GM23338 (cell line): ENCODE measurements around the gene SLC44A1. TPM values are rescaled to one million over a fixed set of nuclear protein-coding genes. Genes with fewer than 3 reads are reported as not detected.

ENCODE experiments used
- ATAC-seq: fragments of 200-7000 bp; cut with Tn5 transposase; 3 replicates; pipeline ENCODE4 v1.9.1; 2020
- DNase-seq: peaks from one replicate; pipeline ENCODE4 v3.0.0-alpha.2; 2015; ENCODE audit warnings: low spot score
- H2AFZ ChIP-seq: fragments of 200-600 bp; sonication (generic); 2 replicates; pipeline ENCODE4 v1.8.0; 2016; ENCODE audit warnings: antibody characterized with exemption, mild to moderate bottlenecking, moderate library complexity
- H3F3A ChIP-seq: fragments of 200-600 bp; sonication (generic); replicated peaks from 2 replicates; pipeline ENCODE4 v1.8.0; 2017; ENCODE audit warnings: antibody characterized with exemption, mixed run types, low read depth
- H3K27ac ChIP-seq: fragments of 200-600 bp; sonication (generic); 2 replicates; pipeline ENCODE4 v1.6.1; 2016; ENCODE audit warnings: low read depth
- H3K27me3 ChIP-seq: fragments of 200-600 bp; sonication (generic); 2 replicates; pipeline ENCODE4 v1.8.0; 2016; ENCODE audit warnings: mild to moderate bottlenecking, mixed run types, moderate library complexity; ENCODE audit not compliant: insufficient read depth
- H3K36me3 ChIP-seq: fragments of 200-600 bp; sonication (generic); 2 replicates; pipeline ENCODE4 v1.8.0; 2016; ENCODE audit warnings: mild to moderate bottlenecking; ENCODE audit not compliant: insufficient read depth
- H3K4me1 ChIP-seq: fragments of 200-600 bp; sonication (generic); 2 replicates; pipeline ENCODE4 v1.8.0; 2016; ENCODE audit warnings: mild to moderate bottlenecking, moderate library complexity; ENCODE audit not compliant: insufficient read depth
- H3K4me2 ChIP-seq: fragments of 200-600 bp; sonication (generic); 2 replicates; pipeline ENCODE4 v1.7.1; 2017; ENCODE audit warnings: mixed run types
- H3K4me3 ChIP-seq: fragments of 200-600 bp; sonication (generic); 2 replicates; pipeline ENCODE4 v1.6.1; 2016; ENCODE audit warnings: mixed run types
- H3K79me2 ChIP-seq: fragments of 200-600 bp; sonication (generic); replicated peaks from 2 replicates; pipeline ENCODE4 v1.8.0; 2017; ENCODE audit warnings: mild to moderate bottlenecking; ENCODE audit not compliant: insufficient read depth
- H3K9me2 ChIP-seq: fragments of 200-600 bp; sonication (generic); 2 replicates; pipeline ENCODE4 v1.8.0; 2017; ENCODE audit not compliant: insufficient read depth
- H4K20me1 ChIP-seq: fragments of 200-600 bp; sonication (generic); replicated peaks from 2 replicates; pipeline ENCODE4 v1.8.0; 2017; ENCODE audit warnings: mild to moderate bottlenecking; ENCODE audit not compliant: insufficient read depth
- H3K27ac Mint-ChIP-seq: 2 replicates; pipeline ENCODE4 v1.8.0; 2020; ENCODE audit warnings: inconsistent platforms, mild to moderate bottlenecking, moderate library complexity, mixed read lengths
- H3K27me3 Mint-ChIP-seq: 3 replicates; pipeline ENCODE4 v1.8.0; 2022; ENCODE audit warnings: low read depth, mild to moderate bottlenecking, moderate library complexity, mixed read lengths, inconsistent platforms; ENCODE audit not compliant: insufficient read depth, poor library complexity
- H3K36me3 Mint-ChIP-seq: 3 replicates; pipeline ENCODE4 v1.8.0; 2021; ENCODE audit warnings: low read depth, mild to moderate bottlenecking, inconsistent platforms, moderate library complexity, mixed read lengths
- H3K4me1 Mint-ChIP-seq: 3 replicates; pipeline ENCODE4 v1.8.0; 2020; ENCODE audit warnings: mild to moderate bottlenecking, inconsistent platforms, mixed read lengths
- H3K4me3 Mint-ChIP-seq: 3 replicates; pipeline ENCODE4 v1.8.0; 2021; ENCODE audit warnings: moderate library complexity, mild to moderate bottlenecking, inconsistent platforms, mixed read lengths
- H3K9me3 Mint-ChIP-seq: 3 replicates; pipeline ENCODE4 v1.8.0; 2020; ENCODE audit warnings: moderate library complexity, mild to moderate bottlenecking, inconsistent platforms, mixed read lengths
- EZH2phosphoT487 ChIP-seq: fragments of 200-600 bp; sonication (generic); IDR thresholded peaks from one replicate; pipeline ENCODE4 v1.8.1; 2018; ENCODE audit warnings: antibody characterized with exemption; ENCODE audit not compliant: unreplicated experiment
- JUNB ChIP-seq: IDR thresholded peaks from one replicate; pipeline ENCODE4 v1.6.1; 2016; ENCODE audit warnings: antibody characterized with exemption; ENCODE audit not compliant: unreplicated experiment
- NANOG ChIP-seq: IDR thresholded peaks from 2 replicates; pipeline ENCODE4 v1.6.1; 2016; ENCODE audit warnings: antibody characterized with exemption, borderline replicate concordance
- ZNF114 ChIP-seq: fragments of 250-450 bp; sonication (Bioruptor Pico); IDR thresholded peaks from 2 replicates; pipeline ENCODE4 v1.5.0; 2020; ENCODE audit warnings: mild to moderate bottlenecking, moderate library complexity
- ZNF331 ChIP-seq: fragments of 250-450 bp; sonication (Bioruptor Pico); IDR thresholded peaks from 2 replicates; pipeline ENCODE4 v1.5.0; 2020; ENCODE audit warnings: low read depth, mild to moderate bottlenecking, moderate library complexity
- polyA plus RNA-seq: library from polyadenylated mRNA; unstranded; fragments of >200 nt; fragmentation: Nextera tagmentation; extraction: Ambion mirVana; gene quantifications from 2 replicates; pipeline ENCODE4 v1.2.1, GENCODE V29; 2016
- total RNA-seq: library from RNA; depleted of rRNA; stranded (reverse); fragments of >200 nt; shearing (Covaris generic); gene quantifications from 2 replicates; pipeline ENCODE4 v1.2.3, GENCODE V29; 2014
- TF ChIP-seq, protein P1 (sequence below): fragments of 250-450 bp; sonication (Bioruptor Pico); IDR thresholded peaks from 2 replicates; pipeline ENCODE4 v1.5.0; 2020; ENCODE audit warnings: mild to moderate bottlenecking, moderate library complexity
- TF ChIP-seq, protein P2 (sequence below): IDR thresholded peaks from one replicate; pipeline ENCODE4 v1.6.1; 2018; ENCODE audit warnings: antibody characterized with exemption; ENCODE audit not compliant: unreplicated experiment
- TF ChIP-seq, protein P3 (sequence below), 2 experiments: fragments of 200-600 bp in 1 of 2; sonication (generic) in 1 of 2; conservative IDR thresholded peaks; 2 replicates each; pipeline versions ENCODE4 v1.5.1 to v1.6.1; 2016 to 2017; ENCODE audit warnings: antibody characterized with exemption in 2 of 2, low read depth in 2 of 2, mild to moderate bottlenecking in 2 of 2, moderate library complexity in 1 of 2

The SLC44A1 gene
- total and polyA plus RNA-seq, 2 experiments from 2014 or later = 14.9 to 75.0 TPM

DNA sequence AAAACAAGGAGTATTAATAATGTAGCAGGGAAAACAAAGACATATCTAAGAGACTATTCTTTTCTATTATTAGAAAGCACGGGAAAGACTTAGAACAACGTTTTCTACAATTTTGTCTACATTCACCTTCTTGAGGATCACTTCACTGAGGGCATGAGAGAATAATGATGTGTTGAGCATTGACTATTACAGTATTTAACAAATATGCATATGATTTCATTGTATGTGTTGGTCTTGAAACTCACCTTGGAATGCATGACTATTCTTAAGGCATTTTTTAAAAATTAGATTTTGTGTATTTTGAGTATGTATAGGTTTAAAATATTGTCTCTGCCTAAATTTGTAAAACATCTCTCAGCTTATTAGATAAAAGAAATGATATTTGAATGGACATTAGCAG, 204.6 kb downstream of the SLC44A1 start (continued):
- TF ChIP-seq, protein P1, sequence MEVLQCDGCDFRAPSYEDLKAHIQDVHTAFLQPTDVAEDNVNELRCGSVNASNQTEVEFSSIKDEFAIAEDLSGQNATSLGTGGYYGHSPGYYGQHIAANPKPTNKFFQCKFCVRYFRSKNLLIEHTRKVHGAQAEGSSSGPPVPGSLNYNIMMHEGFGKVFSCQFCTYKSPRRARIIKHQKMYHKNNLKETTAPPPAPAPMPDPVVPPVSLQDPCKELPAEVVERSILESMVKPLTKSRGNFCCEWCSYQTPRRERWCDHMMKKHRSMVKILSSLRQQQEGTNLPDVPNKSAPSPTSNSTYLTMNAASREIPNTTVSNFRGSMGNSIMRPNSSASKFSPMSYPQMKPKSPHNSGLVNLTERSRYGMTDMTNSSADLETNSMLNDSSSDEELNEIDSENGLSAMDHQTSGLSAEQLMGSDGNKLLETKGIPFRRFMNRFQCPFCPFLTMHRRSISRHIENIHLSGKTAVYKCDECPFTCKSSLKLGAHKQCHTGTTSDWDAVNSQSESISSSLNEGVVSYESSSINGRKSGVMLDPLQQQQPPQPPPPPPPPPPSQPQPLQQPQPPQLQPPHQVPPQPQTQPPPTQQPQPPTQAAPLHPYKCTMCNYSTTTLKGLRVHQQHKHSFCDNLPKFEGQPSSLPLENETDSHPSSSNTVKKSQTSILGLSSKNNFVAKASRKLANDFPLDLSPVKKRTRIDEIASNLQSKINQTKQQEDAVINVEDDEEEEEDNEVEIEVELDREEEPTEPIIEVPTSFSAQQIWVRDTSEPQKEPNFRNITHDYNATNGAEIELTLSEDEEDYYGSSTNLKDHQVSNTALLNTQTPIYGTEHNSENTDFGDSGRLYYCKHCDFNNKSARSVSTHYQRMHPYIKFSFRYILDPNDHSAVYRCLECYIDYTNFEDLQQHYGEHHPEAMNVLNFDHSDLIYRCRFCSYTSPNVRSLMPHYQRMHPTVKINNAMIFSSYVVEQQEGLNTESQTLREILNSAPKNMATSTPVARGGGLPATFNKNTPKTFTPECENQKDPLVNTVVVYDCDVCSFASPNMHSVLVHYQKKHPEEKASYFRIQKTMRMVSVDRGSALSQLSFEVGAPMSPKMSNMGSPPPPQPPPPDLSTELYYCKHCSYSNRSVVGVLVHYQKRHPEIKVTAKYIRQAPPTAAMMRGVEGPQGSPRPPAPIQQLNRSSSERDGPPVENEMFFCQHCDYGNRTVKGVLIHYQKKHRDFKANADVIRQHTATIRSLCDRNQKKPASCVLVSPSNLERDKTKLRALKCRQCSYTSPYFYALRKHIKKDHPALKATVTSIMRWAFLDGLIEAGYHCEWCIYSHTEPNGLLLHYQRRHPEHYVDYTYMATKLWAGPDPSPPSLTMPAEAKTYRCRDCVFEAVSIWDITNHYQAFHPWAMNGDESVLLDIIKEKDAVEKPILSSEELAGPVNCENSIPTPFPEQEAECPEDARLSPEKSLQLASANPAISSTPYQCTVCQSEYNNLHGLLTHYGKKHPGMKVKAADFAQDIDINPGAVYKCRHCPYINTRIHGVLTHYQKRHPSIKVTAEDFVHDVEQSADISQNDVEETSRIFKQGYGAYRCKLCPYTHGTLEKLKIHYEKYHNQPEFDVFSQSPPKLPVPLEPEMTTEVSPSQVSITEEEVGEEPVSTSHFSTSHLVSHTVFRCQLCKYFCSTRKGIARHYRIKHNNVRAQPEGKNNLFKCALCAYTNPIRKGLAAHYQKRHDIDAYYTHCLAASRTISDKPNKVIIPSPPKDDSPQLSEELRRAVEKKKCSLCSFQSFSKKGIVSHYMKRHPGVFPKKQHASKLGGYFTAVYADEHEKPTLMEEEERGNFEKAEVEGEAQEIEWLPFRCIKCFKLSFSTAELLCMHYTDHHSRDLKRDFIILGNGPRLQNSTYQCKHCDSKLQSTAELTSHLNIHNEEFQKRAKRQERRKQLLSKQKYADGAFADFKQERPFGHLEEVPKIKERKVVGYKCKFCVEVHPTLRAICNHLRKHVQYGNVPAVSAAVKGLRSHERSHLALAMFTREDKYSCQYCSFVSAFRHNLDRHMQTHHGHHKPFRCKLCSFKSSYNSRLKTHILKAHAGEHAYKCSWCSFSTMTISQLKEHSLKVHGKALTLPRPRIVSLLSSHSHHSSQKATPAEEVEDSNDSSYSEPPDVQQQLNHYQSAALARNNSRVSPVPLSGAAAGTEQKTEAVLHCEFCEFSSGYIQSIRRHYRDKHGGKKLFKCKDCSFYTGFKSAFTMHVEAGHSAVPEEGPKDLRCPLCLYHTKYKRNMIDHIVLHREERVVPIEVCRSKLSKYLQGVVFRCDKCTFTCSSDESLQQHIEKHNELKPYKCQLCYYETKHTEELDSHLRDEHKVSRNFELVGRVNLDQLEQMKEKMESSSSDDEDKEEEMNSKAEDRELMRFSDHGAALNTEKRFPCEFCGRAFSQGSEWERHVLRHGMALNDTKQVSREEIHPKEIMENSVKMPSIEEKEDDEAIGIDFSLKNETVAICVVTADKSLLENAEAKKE = no peak
- TF ChIP-seq, protein P2, sequence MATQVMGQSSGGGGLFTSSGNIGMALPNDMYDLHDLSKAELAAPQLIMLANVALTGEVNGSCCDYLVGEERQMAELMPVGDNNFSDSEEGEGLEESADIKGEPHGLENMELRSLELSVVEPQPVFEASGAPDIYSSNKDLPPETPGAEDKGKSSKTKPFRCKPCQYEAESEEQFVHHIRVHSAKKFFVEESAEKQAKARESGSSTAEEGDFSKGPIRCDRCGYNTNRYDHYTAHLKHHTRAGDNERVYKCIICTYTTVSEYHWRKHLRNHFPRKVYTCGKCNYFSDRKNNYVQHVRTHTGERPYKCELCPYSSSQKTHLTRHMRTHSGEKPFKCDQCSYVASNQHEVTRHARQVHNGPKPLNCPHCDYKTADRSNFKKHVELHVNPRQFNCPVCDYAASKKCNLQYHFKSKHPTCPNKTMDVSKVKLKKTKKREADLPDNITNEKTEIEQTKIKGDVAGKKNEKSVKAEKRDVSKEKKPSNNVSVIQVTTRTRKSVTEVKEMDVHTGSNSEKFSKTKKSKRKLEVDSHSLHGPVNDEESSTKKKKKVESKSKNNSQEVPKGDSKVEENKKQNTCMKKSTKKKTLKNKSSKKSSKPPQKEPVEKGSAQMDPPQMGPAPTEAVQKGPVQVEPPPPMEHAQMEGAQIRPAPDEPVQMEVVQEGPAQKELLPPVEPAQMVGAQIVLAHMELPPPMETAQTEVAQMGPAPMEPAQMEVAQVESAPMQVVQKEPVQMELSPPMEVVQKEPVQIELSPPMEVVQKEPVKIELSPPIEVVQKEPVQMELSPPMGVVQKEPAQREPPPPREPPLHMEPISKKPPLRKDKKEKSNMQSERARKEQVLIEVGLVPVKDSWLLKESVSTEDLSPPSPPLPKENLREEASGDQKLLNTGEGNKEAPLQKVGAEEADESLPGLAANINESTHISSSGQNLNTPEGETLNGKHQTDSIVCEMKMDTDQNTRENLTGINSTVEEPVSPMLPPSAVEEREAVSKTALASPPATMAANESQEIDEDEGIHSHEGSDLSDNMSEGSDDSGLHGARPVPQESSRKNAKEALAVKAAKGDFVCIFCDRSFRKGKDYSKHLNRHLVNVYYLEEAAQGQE = no peak
- TF ChIP-seq NANOG = no peak

DNA sequence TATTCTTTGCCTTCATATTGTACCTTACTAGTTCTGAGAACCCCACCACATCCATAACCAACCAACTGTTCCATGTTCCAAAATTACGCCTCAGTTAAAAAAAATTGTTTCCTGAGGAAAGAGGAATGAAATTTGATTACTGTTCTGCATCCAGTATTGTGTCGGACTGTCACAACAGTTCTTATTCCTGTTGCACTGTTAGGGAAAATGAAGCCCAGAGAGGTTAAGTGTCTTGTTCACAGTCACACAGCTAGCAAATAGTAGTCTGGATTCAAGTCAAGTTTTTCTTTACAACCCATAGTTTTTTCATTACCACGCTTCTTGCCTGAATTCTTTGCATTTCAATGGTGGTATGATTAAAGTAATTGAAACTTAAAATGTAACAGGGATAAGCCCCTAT, 207.7 kb downstream of the SLC44A1 start:
- H4K20me1 ChIP-seq = peaks cover 8% of the 10 kb centered on the region; the same call in 1 of the 2 replicates

More for the DNA sequence above, 207.7 kb downstream of the SLC44A1 start:
- peaks cover 7% of the 10 kb centered on the region for H3K9me3 Mint-ChIP-seq
- no peaks in the 10 kb centered on the region for H3K36me3 ChIP-seq
- no peak overlapping the region; the same call in 1 of the 2 replicates for H3K27ac Mint-ChIP-seq
- no peaks in the 10 kb centered on the region for H3K27me3 ChIP-seq
- H3K36me3 Mint-ChIP-seq = peaks cover 4% of the 10 kb centered on the region
- H3K4me2 ChIP-seq = no peak overlapping the region
- TF ChIP-seq ZNF114 (CRISPR knock-in tag) = no peak
- no peak for TF ChIP-seq EZH2phosphoT487
- TF ChIP-seq, protein P3, sequence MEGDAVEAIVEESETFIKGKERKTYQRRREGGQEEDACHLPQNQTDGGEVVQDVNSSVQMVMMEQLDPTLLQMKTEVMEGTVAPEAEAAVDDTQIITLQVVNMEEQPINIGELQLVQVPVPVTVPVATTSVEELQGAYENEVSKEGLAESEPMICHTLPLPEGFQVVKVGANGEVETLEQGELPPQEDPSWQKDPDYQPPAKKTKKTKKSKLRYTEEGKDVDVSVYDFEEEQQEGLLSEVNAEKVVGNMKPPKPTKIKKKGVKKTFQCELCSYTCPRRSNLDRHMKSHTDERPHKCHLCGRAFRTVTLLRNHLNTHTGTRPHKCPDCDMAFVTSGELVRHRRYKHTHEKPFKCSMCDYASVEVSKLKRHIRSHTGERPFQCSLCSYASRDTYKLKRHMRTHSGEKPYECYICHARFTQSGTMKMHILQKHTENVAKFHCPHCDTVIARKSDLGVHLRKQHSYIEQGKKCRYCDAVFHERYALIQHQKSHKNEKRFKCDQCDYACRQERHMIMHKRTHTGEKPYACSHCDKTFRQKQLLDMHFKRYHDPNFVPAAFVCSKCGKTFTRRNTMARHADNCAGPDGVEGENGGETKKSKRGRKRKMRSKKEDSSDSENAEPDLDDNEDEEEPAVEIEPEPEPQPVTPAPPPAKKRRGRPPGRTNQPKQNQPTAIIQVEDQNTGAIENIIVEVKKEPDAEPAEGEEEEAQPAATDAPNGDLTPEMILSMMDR (conservative IDR thresholded peaks at IDR 0.05; ENCODE audit: low read depth in 2 of 2) = no peak
- TF ChIP-seq JUNB = no peak
- TF ChIP-seq ZNF331 = no peak
- H2AFZ ChIP-seq = no peak overlapping the region
- peaks cover 11% of the 10 kb centered on the region for H3K4me1 ChIP-seq
- H3K9me2 ChIP-seq = no peaks in the 10 kb centered on the region
- no peaks in the 10 kb centered on the region; the same call in 1 of the 2 replicates for H3F3A ChIP-seq
- H3K79me2 ChIP-seq = peaks cover 79% of the 10 kb centered on the region
- peaks cover 1% of the 10 kb centered on the region for H3K27me3 Mint-ChIP-seq
- H3K27ac ChIP-seq = no peak overlapping the region
- DNase-seq (no peak), ATAC-seq (no peak)
- H3K4me3 Mint-ChIP-seq = no peak overlapping the region
- no peak overlapping the region for H3K4me3 ChIP-seq
- peaks cover 27% of the 10 kb centered on the region for H3K4me1 Mint-ChIP-seq
